Calu3 (cell line): ENCODE results near the gene CTCF. TPM values are rescaled to one million over a fixed set of nuclear protein-coding genes. Genes with fewer than 3 reads are reported as not detected.

Source experiments
- BruUV-seq: library from RNA; stranded (reverse); fragments of 400-500 nt; replicated peaks from 2 replicates; lab custom pipeline; 2021; lab: Mats Ljungman, UMichigan
- CTCF ChIA-PET: fragments of 300-600 bp; sonication (Branson Sonifier 250); formaldehyde crosslinking; loops from one replicate; lab custom pipeline; 2022; ENCODE audit warnings: antibody characterized with exemption; lab: Charles Lee
- DNase-seq: peaks from one replicate; pipeline ENCODE4 v3.0.0; 2022
- H3K27ac Mint-ChIP-seq: one replicate; pipeline ENCODE4 v1.8.0; 2022; ENCODE audit warnings: mixed read lengths; ENCODE audit not compliant: unreplicated experiment
- H3K27me3 Mint-ChIP-seq: one replicate; pipeline ENCODE4 v1.8.0; 2022; ENCODE audit warnings: mixed read lengths; ENCODE audit not compliant: unreplicated experiment
- H3K36me3 Mint-ChIP-seq: one replicate; pipeline ENCODE4 v1.8.0; 2022; ENCODE audit warnings: mild to moderate bottlenecking, moderate library complexity, mixed read lengths; ENCODE audit not compliant: insufficient read depth, unreplicated experiment
- H3K4me1 Mint-ChIP-seq: one replicate; pipeline ENCODE4 v1.8.0; 2022; ENCODE audit warnings: mild to moderate bottlenecking, low read depth, mixed read lengths; ENCODE audit not compliant: unreplicated experiment
- H3K4me3 Mint-ChIP-seq: one replicate; pipeline ENCODE4 v1.8.0; 2022; ENCODE audit warnings: mild to moderate bottlenecking, low read depth, moderate library complexity, mixed read lengths; ENCODE audit not compliant: unreplicated experiment
- H3K9me3 Mint-ChIP-seq: one replicate; pipeline ENCODE4 v1.8.0; 2022; ENCODE audit warnings: low read depth, mixed read lengths; ENCODE audit not compliant: unreplicated experiment
- intact Hi-C: fragments of 100-400 bp; cut with micrococcal nuclease; formaldehyde crosslinking; loops from one replicate; pipeline ENCODE4 v1.10.0; 2022; ENCODE audit not compliant: unreplicated experiment
- total RNA-seq: library from RNA; stranded (reverse); gene quantifications from 2 replicates; pipeline ENCODE4 v1.2.3, GENCODE V29; 2022
- TF ChIP-seq, protein P1 (sequence below): fragments of 200-600 bp; IDR thresholded peaks from one replicate; pipeline ENCODE4 v1.8.0; 2022; ENCODE audit warnings: antibody characterized with exemption; ENCODE audit not compliant: unreplicated experiment

Gene CTCF
- total RNA-seq, 1 experiment from 2014 or later, result 52.1 TPM

DNA sequence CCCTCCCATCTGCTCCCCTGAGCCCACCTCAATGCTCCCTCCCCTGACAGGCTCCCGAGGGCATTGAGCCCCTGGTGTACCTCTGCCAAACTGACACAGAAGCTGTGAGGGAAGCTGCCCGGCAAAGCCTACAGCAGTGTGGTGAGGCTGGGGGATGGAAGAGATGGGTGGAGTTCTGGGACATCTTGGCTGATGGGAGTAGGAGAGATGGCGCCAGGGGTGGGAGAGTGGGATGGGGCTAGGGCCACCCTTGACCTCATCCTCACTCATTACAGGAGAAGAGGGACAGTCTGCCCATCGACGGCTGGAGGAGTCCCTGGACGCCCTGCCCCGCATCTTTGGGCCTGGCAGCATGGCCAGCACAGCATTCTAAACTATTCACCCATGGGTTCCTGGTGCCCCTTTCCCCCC is 16.2 kb upstream of the CTCF start:
- TF ChIP-seq, protein P1, sequence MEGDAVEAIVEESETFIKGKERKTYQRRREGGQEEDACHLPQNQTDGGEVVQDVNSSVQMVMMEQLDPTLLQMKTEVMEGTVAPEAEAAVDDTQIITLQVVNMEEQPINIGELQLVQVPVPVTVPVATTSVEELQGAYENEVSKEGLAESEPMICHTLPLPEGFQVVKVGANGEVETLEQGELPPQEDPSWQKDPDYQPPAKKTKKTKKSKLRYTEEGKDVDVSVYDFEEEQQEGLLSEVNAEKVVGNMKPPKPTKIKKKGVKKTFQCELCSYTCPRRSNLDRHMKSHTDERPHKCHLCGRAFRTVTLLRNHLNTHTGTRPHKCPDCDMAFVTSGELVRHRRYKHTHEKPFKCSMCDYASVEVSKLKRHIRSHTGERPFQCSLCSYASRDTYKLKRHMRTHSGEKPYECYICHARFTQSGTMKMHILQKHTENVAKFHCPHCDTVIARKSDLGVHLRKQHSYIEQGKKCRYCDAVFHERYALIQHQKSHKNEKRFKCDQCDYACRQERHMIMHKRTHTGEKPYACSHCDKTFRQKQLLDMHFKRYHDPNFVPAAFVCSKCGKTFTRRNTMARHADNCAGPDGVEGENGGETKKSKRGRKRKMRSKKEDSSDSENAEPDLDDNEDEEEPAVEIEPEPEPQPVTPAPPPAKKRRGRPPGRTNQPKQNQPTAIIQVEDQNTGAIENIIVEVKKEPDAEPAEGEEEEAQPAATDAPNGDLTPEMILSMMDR, result no peak
- no peak for DNase-seq
- H3K27me3 Mint-ChIP-seq, result no peaks in the 10 kb centered on the region
- H3K9me3 Mint-ChIP-seq, result no peaks in the 10 kb centered on the region
- peaks cover 67% of the 10 kb centered on the region for H3K36me3 Mint-ChIP-seq
- CTCF ChIA-PET, result interaction anchor here (1.4 to 2.1 kb wide), 2 partner anchors 10 to 98 kb away, joined by 13 to 14 read pairs; partner anchors contain the start of gene CARMIL2
- intact Hi-C loops, result loop anchor here (5.0 kb wide), 1 partner anchor 121 kb away; the partner anchor contains the start of genes C16orf86 and ENKD1
- no peak overlapping the region for H3K27ac Mint-ChIP-seq
- peaks cover 22% of the 10 kb centered on the region for H3K4me1 Mint-ChIP-seq
- no peak overlapping the region for H3K4me3 Mint-ChIP-seq
- BruUV-seq, result TSS peak; percentile 35

DNA sequence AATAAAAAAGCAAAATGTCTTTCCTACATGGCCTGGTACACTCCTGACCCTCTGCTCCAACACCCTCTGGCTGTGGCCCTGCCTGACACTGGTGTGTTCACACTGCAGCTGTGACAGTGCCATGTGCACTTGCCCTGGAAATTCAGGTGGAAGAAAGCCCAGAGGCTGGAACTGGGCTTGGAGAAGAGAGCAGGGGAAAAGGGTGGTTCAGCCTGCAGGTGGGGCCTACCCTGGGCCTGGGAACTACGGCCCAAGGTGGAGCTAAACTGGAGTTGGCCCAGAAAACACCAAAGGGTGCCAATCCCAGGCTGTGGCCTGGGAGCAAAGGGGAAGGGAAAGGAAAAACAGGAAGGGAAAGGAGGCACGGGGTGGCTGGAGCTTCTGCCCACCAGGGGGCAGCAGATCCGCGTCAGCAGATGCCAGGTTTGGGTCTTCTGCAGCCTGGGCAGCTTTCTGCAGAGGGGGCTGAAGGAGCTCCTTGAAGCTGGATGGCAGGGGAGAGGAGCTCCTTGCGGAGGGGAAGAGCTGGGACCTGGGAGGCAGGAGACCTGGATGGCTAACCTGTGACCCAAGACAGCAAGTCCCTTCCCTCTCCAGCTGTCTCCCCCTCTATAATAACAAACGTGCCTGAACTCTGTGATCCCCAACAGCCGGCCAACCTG is 15.4 kb upstream of the CTCF start:
- Mint-ChIP-seq H3K27me3 (no peaks in the 10 kb centered on the region), H3K4me1 (peaks cover 16% of the 10 kb centered on the region), H3K4me3 (no peak overlapping the region), H3K9me3 (no peaks in the 10 kb centered on the region), H3K27ac (peak overlapping the region; percentile 20), H3K36me3 (peaks cover 60% of the 10 kb centered on the region)
- DNase-seq, result peak; percentile 87
- CTCF ChIA-PET, result interaction anchor here (0.5 to 2.3 kb wide), 10 partner anchors 9 to 538 kb away, joined by 3 to 21 read pairs (median 8); partner anchors contain the start of genes CARMIL2 and CTCF
- TF ChIP-seq, protein P1, result peak; percentile 97
- no TSS peak for BruUV-seq
- intact Hi-C loops, result loop anchor here (5.0 kb wide), 1 partner anchor 120 kb away; the partner anchor contains the start of genes C16orf86 and ENKD1

DNA sequence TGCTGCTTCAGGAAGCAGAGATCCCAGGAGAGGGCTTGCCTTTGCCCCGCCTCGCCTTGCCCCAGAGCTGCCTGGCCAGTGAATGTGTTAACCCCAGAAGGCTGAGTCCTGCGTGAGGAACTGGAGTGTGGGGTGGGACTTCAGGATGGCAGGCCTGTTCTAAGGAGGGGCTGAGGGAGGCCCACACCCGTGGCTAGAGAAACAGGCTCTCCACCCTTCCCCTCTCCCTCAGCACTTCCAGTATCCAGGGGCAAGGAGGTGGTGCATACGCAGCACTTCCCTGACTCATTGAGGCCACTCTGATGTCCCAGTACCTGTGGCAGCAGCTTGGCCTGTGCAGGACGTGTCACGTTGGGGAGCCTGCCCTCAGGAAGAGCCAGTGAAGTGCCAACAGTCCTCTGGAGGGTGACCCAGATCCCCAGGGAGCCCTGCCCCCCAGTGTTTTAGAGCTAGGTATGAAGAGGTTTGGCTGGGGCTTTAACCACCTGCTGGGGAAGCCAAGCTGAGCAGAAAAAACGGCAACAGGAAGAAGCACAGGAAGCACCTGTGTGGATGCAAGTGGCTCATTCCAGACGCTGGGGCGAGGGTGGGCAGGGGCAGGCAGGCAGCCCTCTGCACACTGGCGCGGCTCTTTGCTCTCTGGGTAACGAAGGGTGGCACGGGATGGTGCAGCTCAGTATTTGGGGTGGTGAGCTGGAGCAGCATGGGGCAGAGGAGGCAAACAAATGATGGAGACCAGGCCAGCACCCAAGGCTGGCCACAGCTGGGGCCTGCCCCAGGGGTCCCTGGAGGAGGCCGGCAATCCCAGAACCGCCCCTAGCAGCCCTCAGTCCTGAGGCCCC is 14.7 kb upstream of the CTCF start:
- DNase-seq, result no peak
- Mint-ChIP-seq H3K27me3 (no peaks in the 10 kb centered on the region), H3K27ac (peak overlapping the region; percentile 20), H3K4me3 (no peak overlapping the region), H3K9me3 (no peaks in the 10 kb centered on the region), H3K4me1 (peaks cover 9% of the 10 kb centered on the region), H3K36me3 (peaks cover 59% of the 10 kb centered on the region)
- TF ChIP-seq, protein P1, result no peak
- intact Hi-C loops, result loop anchor here (5.0 kb wide), 1 partner anchor 120 kb away; the partner anchor contains the start of genes C16orf86 and ENKD1
- no TSS peak for BruUV-seq
- CTCF ChIA-PET, result interaction anchor here (0.5 to 2.3 kb wide), 11 partner anchors 8 to 537 kb away, joined by 3 to 21 read pairs (median 5); partner anchors contain the start of genes CARMIL2 and CTCF
